ENCODE results near the gene LRRN2.

DNA sequence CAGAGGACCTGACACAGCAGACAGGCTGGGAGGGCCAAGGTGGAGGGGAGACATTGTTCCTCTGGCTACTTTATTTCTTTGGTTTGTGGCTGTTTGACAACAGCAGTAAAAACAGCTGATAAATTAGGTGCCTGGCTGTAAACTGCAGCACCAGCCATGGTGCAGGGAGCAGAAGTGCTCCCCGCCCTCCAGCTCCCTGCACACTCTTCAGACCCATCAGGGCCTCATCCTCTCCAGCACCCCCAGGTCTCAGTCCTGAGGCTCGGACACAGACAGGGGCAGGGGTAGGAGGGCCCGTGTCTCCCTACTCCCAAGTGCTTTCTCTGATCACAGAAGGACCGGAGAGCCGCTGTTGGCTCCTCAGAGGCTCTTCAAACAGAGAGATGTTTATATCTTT, 17.7 kb upstream of the LRRN2 start:
- TF ChIP-seq POLR2A (IDR thresholded peaks at IDR 0.05; ENCODE audit: low read depth, low read length) (no peak), FOS (IDR thresholded peaks at IDR 0.05; ENCODE audit: borderline replicate concordance, insufficient read depth, low read length) (no peak), POLR2AphosphoS5 (IDR thresholded peaks at IDR 0.05; ENCODE audit: insufficient read depth, low read depth, low read length) (no peak)
- TF ChIP-seq, protein P1, sequence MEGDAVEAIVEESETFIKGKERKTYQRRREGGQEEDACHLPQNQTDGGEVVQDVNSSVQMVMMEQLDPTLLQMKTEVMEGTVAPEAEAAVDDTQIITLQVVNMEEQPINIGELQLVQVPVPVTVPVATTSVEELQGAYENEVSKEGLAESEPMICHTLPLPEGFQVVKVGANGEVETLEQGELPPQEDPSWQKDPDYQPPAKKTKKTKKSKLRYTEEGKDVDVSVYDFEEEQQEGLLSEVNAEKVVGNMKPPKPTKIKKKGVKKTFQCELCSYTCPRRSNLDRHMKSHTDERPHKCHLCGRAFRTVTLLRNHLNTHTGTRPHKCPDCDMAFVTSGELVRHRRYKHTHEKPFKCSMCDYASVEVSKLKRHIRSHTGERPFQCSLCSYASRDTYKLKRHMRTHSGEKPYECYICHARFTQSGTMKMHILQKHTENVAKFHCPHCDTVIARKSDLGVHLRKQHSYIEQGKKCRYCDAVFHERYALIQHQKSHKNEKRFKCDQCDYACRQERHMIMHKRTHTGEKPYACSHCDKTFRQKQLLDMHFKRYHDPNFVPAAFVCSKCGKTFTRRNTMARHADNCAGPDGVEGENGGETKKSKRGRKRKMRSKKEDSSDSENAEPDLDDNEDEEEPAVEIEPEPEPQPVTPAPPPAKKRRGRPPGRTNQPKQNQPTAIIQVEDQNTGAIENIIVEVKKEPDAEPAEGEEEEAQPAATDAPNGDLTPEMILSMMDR (IDR thresholded peaks at IDR 0.05; ENCODE audit: extremely low read depth in 1 of 2, insufficient read depth in 1 of 2, low read depth in 1 of 2, low read length in 2 of 2), result no peak
- TF ChIP-seq, protein P2, sequence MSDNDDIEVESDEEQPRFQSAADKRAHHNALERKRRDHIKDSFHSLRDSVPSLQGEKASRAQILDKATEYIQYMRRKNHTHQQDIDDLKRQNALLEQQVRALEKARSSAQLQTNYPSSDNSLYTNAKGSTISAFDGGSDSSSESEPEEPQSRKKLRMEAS (IDR thresholded peaks at IDR 0.05; ENCODE audit: insufficient read depth, insufficient read length), result no peak
